ENCODE measurements around the gene ZMPSTE24.
"Not testable (repeated sequence)": the region's sequence is repeated elsewhere in the genome, so short reads cannot be mapped to it uniquely, and the experiment has no call there.

Gene ZMPSTE24

GRCh38 chr1:40257688-40258444 lies at the start of gene ZMPSTE24:
Gene ZMPSTE24 (plus strand): TSS chr1:40258236. CDS start chr1:40258272, 36 bp downstream.
- DNase-seq = peak; percentile 99

DNA sequence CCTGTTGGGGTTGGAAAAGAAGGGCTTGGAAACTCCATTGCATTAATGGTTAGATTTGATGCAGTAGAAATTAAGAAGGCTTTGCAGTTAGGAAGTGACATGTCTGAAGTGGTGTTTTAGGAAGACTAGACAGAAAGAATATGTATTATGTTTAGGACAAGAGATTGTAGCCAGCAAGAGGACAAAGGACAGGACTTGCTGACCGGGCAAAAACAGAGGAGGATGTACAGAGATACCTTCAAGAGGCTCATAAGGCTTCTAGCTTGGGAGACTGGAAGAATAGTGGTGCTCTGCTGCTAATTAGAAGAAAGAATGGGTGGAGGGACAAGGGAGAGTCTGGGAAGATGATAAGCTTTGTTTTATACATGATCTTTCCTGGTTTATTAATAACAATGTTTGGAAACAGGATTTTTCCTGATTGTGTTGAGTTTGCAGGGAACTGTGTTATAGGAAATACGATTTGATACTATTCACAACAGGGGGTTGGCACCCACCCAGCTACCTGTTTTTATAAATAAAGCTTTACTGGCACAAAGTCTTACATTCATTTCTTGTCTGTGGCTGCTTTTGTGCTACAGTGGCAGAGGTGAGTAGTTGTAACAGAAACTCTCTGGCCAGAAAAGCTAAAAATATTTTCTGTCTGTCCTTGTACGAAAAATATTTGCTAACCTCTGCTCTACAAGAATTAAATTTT lies 47.4 kb upstream of the ZMPSTE24 start:
- DNase-seq = no peak

- DNase-seq = no peak
Measured at GRCh38 chr1:40218333-40218732, 39.7 kb upstream of the ZMPSTE24 start.

- not testable (repeated sequence) for DNase-seq
Measured at GRCh38 chr1:40221471-40221905, 36.5 kb upstream of the ZMPSTE24 start.

DNA sequence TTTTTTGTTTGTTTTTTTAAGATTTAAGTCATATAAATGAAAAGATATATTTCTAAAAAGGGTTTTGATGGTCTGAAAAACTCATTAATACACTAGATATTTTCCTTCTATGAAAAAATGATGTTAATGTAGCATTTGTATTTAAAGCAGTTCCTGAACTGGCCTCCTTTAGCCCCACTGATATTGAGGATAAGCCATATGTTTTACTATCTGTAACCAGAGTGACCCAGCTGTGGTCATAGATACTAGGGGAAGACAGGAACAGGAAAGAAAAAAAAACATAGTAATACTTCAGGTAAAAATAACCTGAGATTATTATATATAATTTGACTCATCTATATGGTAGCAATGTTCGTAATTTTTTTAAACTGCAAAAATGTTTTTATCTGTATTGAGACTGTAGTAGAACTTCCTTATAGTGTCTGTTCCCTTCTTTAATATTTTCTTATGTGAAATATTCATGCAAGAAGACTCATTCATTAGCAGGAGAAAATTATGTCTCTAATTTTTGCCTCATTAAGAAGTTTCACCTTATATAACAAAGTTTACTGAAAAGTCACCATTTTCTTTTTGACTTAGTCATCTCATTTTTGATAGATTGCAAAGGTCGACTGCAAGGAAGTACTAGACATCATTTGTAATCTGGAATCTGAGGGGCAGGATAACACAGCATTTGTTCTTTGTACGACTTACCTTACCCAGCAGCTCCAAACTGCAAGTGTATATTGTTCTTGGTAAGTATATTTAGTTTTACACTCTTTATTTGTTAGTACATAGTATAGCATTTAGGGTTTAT lies 35.9 kb upstream of the ZMPSTE24 start:
- DNase-seq = no peak

- no peak for DNase-seq
Measured at GRCh38 chr1:40224040-40224439, 34.0 kb upstream of the ZMPSTE24 start.

GRCh38 chr1:40226192-40226591 lies 31.8 kb upstream of the ZMPSTE24 start:
- DNase-seq = no peak

DNA sequence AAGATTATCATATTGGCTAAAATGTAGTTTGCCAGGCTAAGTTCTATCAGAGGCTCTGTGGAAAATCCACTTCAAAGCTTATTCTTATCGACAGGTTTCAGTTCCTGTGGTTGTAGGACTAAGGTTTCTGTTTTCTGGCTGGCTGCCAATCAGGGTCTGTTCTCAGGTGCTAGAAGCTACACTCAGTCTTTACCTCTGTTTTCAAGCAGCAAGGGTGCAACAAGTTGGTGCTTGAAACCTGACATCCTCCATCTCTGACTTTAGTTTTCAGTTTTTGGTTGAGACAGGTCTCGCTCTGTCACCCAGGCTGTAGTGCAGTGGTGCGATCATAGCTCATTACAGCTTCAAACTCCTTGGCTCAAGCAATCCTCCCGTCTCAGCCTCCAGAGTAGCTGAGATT lies 25.6 kb upstream of the ZMPSTE24 start:
- no peak for DNase-seq

DNA sequence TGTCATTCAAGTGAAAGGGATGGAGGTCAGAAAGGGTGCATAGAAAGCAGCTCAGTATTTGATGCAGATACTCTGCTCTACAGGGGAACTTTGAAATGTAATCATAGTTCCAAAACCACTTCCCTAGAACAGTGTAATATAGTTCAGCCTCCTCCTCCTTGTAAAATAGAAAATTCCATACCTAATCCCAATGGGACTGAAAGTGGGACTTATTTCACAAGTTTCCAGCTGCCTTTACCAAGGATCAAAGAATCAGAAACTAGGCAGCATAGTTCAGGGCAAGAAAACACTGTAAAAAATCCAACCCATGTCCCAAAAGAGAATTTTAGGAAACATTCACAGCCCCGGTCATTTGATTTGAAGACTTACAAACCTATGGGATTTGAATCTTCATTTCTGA lies 18.4 kb upstream of the ZMPSTE24 start:
- DNase-seq = no peak

DNA sequence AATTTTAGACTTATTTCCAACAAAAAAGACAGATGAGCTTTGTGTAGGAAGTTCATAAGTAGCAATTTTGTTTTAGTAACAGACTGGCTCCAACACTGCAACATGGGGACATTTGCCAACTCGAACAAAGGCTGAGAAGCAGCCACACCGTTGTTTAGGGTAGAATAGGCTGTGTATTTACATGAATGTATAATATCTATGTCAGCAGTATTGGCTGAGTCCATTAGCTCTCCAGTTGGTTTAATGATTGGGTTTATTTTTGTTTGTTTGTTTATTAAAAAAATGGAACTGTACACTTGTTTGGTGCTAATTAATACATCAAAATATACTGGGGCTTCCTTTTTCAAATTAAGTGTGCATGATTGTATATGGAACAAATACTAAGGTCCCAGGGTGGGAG lies 17.6 kb upstream of the ZMPSTE24 start:
- no peak for DNase-seq

GRCh38 chr1:40241362-40241761 lies 16.7 kb upstream of the ZMPSTE24 start:
- DNase-seq = no peak

- DNase-seq = no peak
Measured at GRCh38 chr1:40243351-40243750, 14.7 kb upstream of the ZMPSTE24 start.

GRCh38 chr1:40244138-40244744 lies 13.8 kb upstream of the ZMPSTE24 start:
- no peak for DNase-seq

GRCh38 chr1:40245686-40246085 lies 12.3 kb upstream of the ZMPSTE24 start:
- no peak for DNase-seq

GRCh38 chr1:40247655-40248054 lies 10.4 kb upstream of the ZMPSTE24 start, which contains the start of gene TMCO2:
Gene TMCO2 (plus strand): TSS chr1:40247937. CDS start chr1:40247994, 57 bp downstream.
- DNase-seq = no peak

DNA sequence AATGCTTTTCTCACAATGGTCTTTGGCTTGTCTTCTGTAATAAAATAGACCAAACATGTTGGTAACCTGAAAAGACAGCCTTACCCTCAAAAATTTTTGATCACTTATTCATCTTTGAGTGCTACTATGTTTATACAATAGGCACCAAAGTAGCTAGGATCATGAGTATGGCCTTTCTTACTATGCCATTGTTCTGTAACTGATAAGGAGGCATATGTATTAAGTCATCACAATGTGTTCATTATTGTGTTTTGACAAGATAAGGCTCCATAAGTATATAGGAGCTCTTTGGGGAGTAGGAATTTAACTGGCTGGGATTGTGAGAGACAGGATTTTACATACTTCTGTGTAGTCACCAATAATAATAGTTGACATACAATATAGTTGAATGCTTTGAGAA lies 9.6 kb upstream of the ZMPSTE24 start:
- DNase-seq = no peak

GRCh38 chr1:40251456-40251855 lies 6.6 kb upstream of the ZMPSTE24 start:
- DNase-seq = no peak

GRCh38 chr1:40252601-40253000 lies 5.4 kb upstream of the ZMPSTE24 start:
- DNase-seq = no peak

DNA sequence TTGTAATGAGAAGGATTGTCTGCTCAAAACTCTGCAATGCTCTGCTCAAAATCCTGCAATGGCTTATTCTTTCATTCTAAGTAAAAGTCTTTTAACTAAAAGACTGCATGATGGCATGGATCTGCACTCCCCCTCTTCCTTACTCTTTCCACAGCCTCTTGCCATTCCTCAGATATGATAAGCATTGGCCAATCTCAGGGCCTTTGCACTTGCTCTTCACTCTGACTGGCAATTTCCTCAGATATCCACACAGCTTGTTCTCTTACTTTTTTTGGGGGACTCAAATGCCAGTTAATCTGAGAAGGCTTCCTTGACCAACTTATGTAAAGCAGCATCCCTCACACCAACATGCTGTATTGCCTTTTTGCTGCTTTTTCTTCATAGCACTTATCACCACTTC lies 2.8 kb upstream of the ZMPSTE24 start:
- no peak for DNase-seq

DNA sequence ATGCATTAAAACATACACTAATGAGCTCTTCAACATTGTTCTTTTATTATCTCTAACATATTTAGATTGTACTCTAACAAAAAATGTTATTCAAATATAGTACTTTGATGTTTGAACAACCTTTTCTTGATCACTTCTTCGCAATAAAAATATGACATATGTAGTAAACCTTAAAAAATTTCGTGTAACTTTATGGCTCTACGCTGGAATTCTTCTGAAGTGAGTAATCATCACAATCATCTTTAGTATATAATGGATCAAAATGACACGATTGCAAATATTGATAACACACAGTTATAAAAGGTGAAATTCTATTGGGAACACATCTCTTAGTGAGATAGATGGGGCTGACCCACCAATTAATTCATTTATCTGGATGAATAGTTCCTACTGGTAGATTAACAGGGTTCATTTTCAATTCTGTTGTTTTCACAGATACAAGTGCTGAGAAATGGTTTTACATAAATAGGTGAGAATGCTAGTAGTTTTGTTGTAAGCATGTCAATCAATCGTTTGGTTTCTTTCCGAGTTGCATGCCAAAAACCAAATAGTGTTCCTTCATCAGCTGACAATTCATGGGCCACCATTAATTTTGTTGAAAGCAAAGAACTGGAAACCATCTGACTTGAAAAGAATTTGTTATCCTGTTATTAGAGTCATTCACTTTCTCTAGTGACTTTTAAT lies 1.5 kb upstream of the ZMPSTE24 start:
- DNase-seq = peak; percentile 8

DNA sequence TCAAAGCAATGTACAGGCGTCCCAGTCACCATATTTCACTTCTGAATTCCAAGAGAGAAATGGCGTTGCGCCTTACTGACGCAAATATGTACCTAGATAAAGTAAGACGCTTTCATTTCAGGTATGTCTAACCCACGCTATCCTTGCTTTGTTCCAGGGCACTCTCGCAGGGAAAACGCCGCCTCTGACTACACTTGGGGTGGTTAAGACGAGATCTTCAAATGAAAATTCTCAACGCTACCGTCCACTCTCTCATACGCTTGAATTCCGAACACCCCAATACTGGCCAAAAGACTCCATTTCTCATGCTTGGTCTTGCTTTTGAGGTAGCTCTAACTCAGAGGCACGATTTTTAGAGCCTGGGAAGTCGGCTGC lies 736 bp upstream of the ZMPSTE24 start:
- no peak for DNase-seq

GRCh38 chr1:40258445-40258769 lies 371 bp downstream of the ZMPSTE24 start:
- no peak for DNase-seq

GRCh38 chr1:40264354-40264781 lies 6.3 kb downstream of the ZMPSTE24 start:
- DNase-seq = no peak

Data from eye (tissue), 1 donor.